HG02970 (cell line): ENCODE measurements around the gene MLLT1.

Source experiments
- ATAC-seq: cut with Tn5 transposase; IDR thresholded peaks from one replicate; pipeline ENCODE4 v1.9.1; 2021; ENCODE audit warnings: mild to moderate bottlenecking, moderate library complexity, moderate number of reproducible peaks; ENCODE audit not compliant: unreplicated experiment, low FRiP score

MLLT1 gene

DNA sequence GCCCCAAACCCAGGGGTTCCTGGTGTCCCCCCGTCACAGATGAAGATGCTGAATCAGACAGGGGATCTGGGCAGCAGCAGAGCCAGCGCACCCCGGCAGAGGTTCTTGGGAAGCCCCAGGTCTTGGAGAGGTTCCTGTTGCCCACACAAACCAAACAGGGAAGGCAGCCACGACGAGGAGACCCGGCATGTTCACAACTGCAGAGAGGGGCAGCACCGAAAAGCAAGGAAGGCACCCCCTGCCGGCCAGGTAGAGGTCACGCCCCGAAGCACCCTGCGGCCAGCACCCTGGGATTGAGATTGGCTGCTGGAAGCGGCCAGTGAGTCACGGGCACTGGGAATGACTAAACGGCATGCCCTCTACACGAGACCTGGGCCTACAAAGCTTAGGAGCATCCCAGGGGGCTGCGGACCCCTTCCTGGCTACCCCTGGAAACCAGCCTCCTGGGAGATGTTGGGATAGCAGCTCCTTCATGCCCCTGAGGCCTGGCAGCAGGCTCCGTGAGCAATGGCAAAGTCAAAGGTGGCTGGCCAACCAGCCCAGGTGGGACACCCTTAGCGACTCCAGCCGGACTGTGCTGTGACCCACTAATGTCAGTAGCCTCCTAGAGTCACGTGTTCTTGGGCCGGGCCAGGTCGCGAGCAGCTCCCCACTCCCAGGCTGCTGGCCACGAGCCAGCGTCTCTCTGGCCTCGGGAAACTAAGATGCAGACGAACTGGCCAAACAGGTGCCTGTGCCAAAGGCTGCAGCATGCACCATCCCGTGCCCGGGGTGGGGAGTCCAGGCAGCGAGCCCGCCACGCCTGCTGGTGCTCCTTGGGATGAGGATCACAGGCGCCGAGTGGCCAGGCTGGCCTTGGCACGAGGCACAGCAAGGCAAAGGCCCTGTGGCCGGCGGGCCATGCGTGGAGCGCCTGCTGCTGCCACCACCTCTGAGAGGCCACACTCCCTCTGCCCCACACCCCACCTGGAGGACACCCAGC, 43.2 kb downstream of the MLLT1 start:
- ATAC-seq = no peak

DNA sequence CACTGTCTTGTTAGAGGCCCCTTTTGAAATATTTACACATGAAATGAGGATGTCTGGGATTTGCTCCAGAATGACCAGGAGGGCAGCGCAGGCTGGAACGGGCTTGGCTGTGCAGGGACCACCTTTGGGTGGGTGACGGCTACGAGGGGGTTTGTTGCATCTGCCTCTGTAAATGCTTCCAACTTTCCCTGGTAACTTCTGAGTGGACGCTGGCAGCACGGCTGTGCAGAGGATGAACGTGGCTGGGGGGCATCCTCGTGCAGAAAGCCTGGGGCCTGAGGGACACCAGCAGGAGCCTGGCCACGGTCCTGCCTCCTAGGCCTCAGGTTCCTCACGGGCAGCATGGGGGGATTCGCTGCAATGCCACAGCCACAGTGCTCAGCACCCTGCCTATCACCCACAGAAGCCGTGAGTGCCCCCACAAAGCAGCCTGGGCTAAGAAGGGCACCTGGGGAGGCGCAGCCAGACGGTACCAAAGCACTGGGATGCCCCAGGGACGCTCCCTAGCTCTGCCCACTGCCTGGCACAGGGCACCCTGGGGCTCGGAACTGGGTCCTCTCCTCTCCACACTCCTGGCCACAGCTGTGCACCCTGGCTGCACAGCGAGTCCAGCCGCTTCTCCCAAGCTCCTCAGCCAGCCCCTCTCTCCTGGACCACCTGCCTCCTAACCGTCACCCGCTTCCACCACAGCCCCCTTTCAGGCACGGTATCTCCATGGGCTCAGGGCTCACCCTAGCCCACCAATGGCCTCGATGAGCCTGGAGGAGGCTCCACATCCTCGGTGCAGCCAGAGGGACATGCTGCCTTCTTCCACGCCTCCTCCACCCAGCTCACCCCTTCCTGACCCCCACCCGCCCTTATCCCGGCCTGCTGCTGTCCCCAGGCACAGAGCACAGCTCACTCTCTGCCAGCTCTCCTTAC, 44.5 kb downstream of the MLLT1 start:
- no peak for ATAC-seq

DNA sequence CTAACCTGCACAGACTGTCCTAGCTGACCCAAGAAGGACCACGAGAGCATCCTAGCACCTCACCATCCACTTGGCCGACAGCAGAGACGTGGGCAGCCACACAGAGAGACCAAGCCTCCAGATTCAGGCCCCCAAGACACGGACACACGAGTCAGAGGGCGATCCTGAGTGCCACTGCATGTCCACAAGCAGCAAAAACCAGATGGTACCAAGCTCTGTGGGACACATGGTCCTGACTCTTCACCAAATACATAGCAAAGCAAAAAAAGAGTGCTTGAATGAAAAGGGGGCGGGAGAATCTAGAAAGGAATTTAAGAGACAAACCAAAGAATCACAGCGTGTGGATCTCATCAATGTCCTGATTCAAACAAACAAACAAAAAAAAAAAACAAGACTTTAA, 45.2 kb downstream of the MLLT1 start:
- ATAC-seq = no peak

DNA sequence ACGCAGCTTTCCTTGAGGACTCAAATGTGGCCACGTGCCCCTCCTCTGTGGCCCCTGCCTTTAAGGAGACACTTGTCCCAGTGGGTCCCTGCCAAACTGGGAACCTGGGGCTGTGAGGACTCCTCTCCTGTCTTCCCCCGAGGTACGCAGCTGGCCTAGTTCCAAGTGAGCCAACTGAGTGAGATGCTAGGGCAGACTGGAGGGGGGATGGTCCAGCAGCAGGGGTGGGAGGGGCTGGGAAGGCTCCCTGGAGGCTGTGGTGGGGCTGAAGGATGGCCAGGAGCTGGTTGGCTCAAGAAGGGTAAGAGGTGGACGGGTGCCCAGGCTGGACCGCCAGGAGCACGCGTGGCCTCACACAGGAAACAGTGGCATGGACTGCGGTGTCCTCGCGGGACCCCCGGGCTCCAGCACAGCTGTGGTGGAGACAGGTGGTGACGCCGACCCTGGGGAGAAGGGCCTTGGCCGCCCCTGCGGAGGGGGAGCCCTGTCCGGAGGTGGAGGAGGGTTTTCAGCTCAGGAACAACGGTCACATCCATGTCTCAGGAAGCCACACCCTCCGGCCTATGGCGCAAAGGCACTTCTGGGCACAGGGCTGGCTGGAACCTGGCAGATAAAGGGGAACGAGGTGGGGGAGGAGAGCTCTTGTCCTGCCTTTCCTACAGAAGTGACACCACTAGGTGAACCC, 45.8 kb downstream of the MLLT1 start:
- no peak for ATAC-seq

DNA sequence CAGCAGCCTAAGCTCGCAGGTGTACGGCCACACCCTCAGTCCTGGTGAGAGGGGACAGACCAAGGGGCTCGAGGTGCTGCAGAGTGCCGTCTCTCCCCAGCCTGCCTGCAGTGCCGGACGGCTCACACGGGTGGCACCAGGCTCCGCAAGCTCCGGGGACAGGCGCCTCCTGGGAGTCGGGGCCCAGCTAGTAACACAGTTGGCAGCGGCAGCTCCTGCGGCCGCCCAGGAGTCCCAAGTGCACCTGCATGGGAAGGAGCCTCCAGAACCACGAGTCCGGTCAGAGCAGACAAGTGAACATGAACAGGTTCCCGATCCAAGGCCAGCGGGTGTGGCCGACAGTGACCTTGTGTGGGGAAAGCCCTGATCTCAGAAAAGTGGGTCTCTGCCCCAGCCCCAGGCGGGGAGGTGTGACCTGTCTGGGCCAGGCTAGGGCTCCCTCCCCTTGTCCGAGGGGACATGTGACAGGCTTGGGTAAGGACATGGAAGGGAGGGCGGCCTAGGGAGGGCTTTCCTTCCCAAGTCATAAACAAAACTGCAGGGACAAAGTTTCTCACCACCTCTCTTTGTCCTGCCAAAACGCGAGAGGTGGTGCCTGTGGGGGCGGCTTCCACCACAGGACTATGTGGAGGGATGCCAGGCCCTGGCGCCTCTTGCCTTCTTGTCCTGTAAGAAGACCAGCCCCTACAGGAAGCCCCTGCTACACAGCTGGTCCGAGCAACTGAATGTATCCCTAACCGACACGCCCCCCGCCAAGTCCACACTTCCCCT, 46.5 kb downstream of the MLLT1 start:
- no peak for ATAC-seq

DNA sequence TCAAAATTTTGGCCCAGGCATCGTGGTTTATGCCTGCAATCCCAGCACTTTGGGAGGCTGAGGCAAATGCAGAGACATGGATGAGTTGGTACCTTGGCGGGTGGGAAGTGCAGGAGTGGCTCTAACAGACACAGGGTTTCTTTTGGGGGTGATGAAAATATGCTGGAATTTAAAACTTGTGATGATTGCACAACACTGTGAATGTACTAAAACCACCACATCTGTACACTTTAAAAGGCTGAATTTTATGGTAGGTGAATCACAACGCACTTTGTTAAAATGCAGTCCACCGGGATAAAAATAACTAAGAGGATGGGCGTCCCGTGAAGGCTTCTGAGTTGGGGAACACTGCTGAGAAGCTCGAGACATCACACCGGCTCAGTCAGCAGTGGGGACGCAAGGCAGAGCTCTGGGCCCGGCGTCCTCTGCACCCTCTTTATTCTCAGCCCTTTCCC, 47.1 kb downstream of the MLLT1 start:
- ATAC-seq = no peak

DNA sequence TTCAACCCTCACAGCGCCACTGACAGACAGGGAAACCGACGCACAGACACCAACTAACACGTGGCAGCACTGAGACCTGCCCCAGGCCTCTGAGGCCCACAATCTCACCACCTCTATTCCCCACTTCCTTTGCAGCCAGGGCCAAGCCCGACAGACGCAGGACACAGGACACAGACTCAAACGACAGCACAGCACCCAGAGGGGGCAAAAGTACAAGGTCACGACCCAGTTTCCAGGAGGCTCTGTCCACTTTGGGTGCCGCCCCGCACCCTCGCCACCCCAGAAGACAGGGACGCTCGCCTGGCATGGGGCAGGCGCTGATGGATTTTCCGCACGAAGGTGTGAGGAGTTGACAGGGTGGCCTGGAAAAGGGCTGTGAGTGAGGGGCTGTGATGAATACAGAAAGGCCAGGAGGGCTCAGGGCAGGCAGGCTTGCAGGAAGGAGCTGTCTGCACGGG, 48.8 kb downstream of the MLLT1 start:
- ATAC-seq = no peak

DNA sequence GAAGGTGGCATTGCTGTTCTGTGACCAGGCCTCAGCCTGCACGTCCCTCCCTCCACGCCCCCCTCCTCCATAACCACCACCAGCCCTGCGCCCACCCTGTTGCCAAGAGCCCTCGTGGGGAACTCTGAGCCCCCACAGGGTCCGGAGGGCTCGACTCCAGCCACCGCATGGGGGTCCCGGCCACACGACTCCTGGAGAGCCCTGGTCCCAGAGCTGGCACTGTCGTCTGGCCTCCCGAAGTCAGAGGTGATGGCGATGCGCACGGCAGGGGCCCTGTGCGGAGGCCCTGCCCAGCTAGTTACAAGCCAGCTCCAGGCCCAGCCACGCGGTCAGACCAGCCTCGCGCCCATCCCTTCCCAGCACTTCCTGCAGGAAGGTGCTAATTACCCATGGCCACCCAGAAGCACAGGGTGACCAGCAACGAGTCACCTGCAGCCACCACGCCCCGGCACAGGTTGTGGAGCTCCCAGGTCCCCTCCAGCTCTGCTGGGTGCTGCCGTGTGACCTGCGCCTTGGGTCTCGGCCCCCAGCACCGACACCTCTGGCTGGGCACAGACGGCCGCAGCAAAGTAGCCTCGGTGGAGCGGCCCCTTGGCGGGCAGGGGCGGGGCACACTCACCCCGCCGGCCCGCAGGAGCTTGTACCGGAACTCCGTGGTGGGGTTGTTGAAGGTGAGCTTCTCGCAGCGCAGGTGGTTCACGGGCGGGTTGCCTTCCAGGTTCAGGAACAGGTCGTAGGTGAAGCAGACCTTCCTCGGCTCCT, 49.6 kb downstream of the MLLT1 start:
- no peak for ATAC-seq

DNA sequence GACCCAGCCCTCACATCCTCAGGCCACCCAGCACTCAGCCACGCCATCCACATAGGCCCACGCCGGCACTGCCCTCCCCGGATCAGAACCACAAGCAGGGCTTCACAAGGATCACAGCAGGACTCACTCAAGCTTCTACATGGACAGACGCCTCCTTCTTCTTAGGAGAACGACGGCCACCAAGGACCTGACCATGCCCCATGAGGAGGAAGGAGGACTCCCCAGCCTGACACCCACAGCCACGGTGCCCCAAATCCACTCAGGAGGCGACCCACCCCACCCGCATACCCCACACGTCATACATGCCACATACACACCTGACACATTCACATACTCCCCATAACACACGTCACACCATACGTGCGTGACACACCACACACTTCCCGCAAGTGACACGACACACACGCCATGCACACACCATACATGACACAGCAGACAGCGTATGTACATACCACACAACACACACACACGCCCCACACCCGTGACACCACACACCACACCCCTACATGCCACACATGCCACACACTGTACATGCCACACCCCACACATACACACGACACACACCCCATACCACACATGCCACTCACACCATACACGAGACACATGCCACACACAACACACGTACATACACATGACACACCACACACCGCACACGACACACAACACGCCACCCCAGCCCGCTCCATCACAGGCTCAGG, 50.4 kb downstream of the MLLT1 start:
- ATAC-seq = no peak

DNA sequence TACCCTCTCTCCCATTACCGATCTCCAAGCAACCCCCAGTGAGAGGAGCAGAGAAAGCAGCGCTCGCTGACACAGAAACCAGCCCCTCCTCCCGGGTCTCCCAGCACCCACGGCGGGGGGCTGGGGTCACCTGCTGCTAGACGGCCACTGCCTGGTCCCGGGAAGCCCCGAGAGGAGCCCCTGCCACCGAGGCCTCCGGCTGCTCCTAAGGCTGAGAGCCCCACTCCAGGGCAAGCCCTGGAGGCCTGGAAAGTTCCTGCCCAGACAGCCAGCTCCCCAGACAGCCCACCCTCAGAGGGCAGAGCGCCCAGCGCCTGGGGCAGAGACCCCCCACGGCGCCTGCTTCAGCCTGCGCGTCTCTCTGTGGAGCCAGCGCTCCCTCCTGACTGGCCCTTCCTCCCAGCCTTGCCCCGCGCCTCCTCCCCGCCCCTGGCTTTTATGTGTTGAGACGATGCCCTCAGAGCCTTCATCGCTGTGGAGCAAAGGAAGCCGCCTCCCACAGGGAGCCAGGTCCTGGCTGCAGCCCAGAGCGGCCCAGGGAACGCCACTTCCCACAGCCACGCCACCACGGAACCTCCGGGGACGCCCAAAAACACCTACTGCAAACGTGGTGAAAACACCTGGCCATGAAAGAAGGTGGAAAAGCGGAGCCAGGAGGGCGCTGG, 51.1 kb downstream of the MLLT1 start:
- no peak for ATAC-seq

DNA sequence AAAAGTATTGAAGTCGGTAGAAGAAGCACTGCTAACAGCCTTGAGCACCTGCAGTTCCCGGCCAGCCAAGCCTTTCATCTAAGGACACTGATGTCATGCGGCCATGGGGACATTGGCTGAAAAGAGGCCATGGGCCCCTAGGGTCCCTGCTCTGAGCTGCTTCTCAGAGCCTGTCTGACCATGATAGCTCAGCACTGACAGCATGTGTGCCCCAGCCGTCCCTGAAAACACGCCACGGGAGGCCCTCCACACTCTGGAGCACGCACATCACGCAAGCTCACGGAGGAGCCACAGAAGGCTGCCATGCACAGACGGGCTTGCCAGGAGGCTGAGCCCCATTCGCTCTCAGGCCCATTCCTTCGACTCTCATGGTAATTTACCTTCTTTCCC, 51.8 kb downstream of the MLLT1 start:
- ATAC-seq = no peak

DNA sequence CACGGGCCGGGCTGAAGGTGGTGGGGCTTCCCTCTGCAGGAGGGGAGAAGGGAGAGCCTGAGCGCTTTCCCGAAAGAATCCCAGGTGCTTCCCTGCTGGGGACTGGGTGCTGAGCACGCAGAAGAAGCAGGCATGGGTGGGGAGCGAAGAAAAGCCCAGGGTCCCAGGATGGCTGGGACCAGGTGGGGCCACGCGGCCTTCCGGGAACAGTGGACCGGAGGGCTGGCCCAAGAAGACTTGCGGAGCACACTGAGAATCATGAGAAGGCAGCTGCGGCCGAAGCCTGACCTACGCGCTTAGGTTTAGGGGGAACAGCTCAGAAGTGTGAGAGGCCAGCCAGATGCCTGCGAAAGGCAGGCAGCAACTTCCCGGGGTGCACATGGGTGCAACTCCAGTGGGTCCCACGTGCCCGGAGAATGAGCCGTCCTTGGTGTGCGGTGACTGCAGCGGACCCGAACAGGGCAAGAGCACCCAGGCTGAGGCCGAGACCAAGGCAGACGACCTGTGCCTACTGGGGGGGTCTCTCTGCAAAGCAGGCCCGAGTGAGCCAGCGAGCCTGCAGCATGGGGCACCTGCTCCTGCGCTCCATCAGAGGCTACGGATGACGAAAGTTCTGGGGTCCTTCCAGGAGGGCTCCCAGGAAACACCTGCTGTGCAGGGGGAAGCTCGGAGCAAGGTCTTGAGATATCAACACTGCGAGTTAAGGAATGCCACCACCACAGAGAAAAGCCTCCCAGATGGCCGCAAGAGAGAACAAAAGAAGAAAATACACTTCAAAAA, 52.4 kb downstream of the MLLT1 start:
- no peak for ATAC-seq

DNA sequence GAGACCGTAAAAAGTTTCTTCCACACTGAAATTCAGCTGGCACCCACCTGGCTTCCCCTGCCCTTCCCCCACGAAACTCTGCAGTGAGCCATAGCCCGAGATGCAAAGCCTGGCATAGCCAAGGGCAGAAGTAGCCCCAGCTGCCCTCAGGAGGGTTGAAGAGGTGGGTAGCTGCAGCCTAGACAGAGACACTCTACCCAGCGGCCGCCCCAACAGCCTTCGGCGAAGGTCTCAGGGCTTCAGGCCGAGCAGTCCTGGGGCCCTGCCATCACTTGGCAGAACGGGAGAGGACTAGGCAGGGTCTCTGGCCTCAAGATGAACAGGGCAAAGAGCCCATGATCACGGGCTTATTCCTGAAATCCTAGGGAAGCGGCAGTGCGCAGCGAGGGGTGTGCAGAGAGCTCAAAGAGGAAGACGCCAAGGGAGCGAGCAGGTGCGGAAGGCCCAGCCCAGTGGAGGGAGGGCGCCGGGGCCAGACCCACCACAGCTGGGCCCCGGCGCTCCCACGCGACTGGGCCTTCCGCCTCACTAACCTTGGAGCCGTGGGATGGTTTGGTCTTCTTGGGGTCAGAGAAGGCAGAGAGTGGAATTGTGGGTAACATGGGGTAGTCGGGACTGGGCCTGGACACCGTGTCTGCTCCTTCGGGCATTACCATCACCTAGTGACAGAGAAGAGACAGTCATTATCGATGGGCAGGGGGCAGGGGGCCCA, 53.2 kb downstream of the MLLT1 start:
- ATAC-seq = no peak

DNA sequence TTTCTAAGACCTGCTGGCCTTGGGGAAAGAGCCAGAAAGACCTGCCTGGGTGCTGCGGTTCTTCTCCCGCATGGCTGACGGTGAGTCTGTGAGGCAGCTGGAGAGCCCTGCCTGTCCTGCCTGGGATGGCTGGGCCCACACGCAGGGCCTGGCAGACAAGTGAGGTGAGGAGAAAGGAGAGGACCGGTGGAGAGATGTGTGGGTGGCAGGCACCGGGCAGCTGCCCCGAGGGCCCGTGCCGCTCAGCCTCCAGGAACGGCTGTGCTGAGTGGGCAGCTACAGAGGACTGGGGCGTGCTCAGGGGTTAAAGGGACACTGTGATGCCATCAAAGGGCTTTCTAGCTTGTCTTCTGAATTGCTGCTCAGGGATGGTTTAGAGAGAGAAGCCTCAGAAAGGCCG, 53.8 kb downstream of the MLLT1 start:
- no peak for ATAC-seq

DNA sequence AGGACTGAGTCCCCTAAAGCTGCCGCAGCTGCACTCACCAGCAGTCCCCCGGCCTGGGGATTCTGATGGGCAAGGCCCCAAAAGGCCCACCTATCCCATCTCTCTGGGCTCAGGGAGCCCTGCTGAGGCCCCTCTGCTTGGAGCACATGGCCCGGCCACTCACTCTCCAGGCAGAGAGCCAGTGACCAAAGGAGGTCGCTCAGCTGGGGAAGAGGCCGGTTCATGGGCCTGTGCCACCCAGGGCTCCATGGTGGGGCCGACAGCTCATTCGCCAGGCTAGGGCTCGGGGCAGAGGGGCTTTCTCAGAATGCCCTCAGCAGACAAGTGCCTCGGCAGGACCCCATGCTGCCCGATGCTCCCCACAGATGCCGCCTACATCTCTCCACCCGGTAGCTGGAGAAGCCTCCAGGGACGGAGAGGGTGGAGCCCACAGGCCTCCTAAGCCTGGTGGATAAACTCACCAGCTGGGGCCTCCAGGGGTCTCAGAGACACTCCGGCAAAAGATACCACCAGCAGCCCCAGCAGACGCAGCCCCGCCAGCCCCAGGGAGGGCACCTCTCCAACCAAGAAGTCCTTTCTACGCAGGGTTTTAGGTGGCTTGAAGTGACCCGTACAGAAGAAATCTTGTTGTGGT, 54.4 kb downstream of the MLLT1 start:
- no peak for ATAC-seq

DNA sequence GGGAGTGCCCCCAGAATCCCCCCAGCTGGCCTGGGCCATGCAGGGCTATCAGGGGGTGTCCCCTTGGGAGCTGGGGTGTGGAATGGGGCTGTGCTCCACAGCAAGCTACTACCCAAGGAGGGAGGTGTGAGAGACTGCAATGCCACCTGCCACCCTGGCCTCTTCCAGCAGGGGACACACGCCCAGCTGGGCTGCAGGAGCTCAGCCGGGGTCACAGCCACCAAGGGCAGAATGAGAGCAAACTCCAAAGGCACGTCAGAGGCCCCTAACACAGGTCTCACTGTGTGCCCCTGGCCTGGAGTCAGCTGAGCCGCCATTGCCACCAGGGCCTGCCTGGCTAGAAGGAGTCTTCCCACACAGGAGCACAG, 55.5 kb downstream of the MLLT1 start:
- no peak for ATAC-seq
